ENCODE data around the gene SLC25A13.
"Not testable (repeated sequence)": the region's sequence is repeated elsewhere in the genome, so short reads cannot be mapped to it uniquely, and the experiment has no call there.

Gene SLC25A13

DNA sequence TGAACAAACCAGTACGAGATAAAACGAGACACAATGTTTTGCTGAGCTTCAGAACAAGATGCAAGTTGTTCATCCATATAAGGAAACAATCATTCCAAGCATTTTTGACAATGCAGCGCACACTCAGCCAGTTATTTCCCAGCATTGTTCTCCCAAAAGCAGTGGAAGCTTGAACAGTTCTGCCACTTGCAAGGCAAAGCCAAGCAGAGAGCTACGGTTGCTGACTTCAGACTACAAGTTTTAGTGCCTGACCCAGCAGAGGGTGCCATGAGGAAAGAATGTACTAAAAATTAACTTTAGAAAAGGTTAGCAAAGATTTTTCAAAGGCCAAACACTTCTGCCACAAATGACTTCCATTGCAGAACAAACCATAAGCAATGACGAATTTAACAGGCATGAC lies 152.5 kb downstream of the SLC25A13 start:
- Histone ChIP-seq H3K36me3 (ENCODE audit: control insufficient read depth in 2 of 2, insufficient read depth in 2 of 2, low read length in 2 of 2) (peaks cover 0 to 3% of the 10 kb centered on the region in 2 donors), H3K4me1 (ENCODE audit: control insufficient read depth, insufficient read depth, low read length) (no peaks in the 10 kb centered on the region), H3K9me3 (ENCODE audit: control insufficient read depth in 2 of 2, low read length in 2 of 2) (no peaks in the 10 kb centered on the region), H3K27me3 (ENCODE audit: control insufficient read depth in 1 of 2, insufficient read depth in 2 of 2, low read length in 2 of 2) (no peaks in the 10 kb centered on the region), H3K4me3 (ENCODE audit: low read length in 2 of 2) (no peak overlapping the region), H3K27ac (ENCODE audit: low read length) (no peak overlapping the region), H3K9ac (ENCODE audit: low read length in 2 of 2) (no peak overlapping the region)

DNA sequence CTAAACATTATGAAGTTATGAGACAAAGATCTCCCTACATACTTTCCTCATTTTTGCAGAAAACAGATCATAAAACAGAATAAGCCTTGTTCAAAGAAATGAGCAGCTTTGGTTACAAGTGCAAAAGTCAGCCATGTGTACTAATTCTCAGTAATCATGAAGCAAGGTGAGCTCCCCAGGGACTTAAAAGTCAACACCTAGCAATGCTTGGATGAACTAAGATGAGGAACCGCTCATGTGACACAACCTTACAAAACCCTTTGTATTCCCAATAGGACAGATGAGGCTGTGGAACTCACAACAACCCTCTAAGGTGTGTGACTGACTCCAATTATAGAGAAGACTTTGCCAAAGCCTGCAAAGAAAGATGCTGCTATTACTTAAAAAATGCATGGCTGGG lies 154.5 kb downstream of the SLC25A13 start:
- H3K36me3 ChIP-seq (ENCODE audit: control insufficient read depth in 2 of 2, insufficient read depth in 2 of 2, low read length in 2 of 2): peaks cover 3 to 4% of the 10 kb centered on the region in 2 donors
- H3K27ac ChIP-seq (ENCODE audit: low read length): no peak overlapping the region
- H3K9ac ChIP-seq (ENCODE audit: low read length in 2 of 2): no peak overlapping the region
- H3K4me3 ChIP-seq (ENCODE audit: low read length in 2 of 2): no peak overlapping the region
- no peaks in the 10 kb centered on the region for H3K9me3 ChIP-seq (ENCODE audit: control insufficient read depth in 2 of 2, low read length in 2 of 2)
- no peaks in the 10 kb centered on the region for H3K27me3 ChIP-seq (ENCODE audit: control insufficient read depth in 1 of 2, insufficient read depth in 2 of 2, low read length in 2 of 2)
- H3K4me1 ChIP-seq (ENCODE audit: control insufficient read depth, insufficient read depth, low read length): no peaks in the 10 kb centered on the region

DNA sequence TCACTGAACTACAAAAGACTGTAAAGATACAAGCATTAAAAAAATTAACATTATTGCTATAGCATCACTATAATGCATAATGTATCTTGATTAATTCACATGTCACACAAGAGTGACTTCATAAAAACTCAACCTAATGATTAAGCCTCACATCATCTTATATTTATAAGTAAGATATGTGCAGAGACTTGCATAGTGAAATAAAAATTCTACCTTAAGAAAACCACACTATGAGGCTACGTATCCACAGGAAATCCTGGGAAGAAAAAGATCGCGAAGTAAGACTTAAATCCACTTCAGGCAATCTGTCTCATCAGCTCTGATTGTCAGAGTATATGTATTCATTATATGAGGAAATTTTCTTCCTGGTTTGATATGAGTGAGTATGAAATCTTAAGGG lies 160.0 kb downstream of the SLC25A13 start:
- peaks cover 0 to 4% of the 10 kb centered on the region in 2 donors for H3K36me3 ChIP-seq (ENCODE audit: control insufficient read depth in 2 of 2, insufficient read depth in 2 of 2, low read length in 2 of 2)
- H3K27ac ChIP-seq (ENCODE audit: low read length): no peak overlapping the region
- no peak overlapping the region for H3K4me3 ChIP-seq (ENCODE audit: low read length in 2 of 2)
- H3K9me3 ChIP-seq (ENCODE audit: control insufficient read depth in 2 of 2, low read length in 2 of 2): no peaks in the 10 kb centered on the region
- no peak overlapping the region for H3K9ac ChIP-seq (ENCODE audit: low read length in 2 of 2)
- H3K27me3 ChIP-seq (ENCODE audit: control insufficient read depth in 1 of 2, insufficient read depth in 2 of 2, low read length in 2 of 2): no peaks in the 10 kb centered on the region
- H3K4me1 ChIP-seq (ENCODE audit: control insufficient read depth, insufficient read depth, low read length): no peaks in the 10 kb centered on the region

DNA sequence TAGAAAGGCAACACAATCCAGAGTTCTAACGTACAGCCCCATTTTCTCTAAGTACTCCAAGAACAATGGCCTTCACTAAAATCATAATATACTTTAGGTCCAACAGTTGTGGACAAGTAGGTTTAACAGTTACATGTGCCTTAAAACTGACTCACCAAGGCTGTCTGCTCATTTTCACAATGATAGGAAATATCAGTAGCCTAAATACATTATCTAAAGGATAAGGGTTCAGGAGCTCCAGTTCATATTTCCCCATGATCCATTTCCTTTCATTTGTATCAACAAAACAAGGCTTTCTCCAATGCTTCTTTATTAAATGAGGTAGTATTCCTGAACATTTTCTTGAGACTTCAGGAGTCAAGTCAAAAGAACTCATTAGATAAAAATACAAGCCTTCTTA lies 164.0 kb downstream of the SLC25A13 start:
- no peaks in the 10 kb centered on the region for H3K4me1 ChIP-seq (ENCODE audit: control insufficient read depth, insufficient read depth, low read length)
- H3K9ac ChIP-seq (ENCODE audit: low read length in 2 of 2): no peak overlapping the region
- H3K4me3 ChIP-seq (ENCODE audit: low read length in 2 of 2): no peak overlapping the region
- peaks cover 3 to 4% of the 10 kb centered on the region in 2 donors for H3K36me3 ChIP-seq (ENCODE audit: control insufficient read depth in 2 of 2, insufficient read depth in 2 of 2, low read length in 2 of 2)
- no peak overlapping the region for H3K27ac ChIP-seq (ENCODE audit: low read length)
- no peaks in the 10 kb centered on the region for H3K27me3 ChIP-seq (ENCODE audit: control insufficient read depth in 1 of 2, insufficient read depth in 2 of 2, low read length in 2 of 2)
- no peaks in the 10 kb centered on the region for H3K9me3 ChIP-seq (ENCODE audit: control insufficient read depth in 2 of 2, low read length in 2 of 2)

DNA sequence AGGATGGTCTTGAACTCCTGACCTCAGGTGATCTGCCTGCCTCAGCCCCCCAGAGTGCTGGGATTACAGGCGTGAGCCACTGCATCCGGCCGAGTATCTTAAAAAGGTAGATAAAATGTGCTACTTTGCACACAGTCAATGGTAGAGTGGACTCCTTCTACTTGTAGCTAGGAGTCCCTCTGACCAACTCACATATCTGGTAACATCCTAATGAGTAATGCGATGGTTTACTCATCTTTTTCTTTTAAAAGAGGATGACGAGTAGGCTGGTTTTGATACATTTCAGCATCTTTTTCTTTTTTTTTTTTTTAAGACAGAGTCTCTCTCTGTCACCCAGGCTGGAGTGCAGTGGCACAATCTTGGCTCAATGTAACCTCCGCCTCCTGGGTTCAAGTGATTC lies 167.4 kb downstream of the SLC25A13 start:
- H3K36me3 ChIP-seq (ENCODE audit: control insufficient read depth in 2 of 2, insufficient read depth in 2 of 2, low read length in 2 of 2); H3K9me3 ChIP-seq (ENCODE audit: control insufficient read depth in 2 of 2, low read length in 2 of 2); H3K4me1 ChIP-seq (ENCODE audit: control insufficient read depth, insufficient read depth, low read length); H3K27me3 ChIP-seq (ENCODE audit: control insufficient read depth in 1 of 2, insufficient read depth in 2 of 2, low read length in 2 of 2); H3K9ac ChIP-seq (ENCODE audit: low read length in 2 of 2); H3K4me3 ChIP-seq (ENCODE audit: low read length in 2 of 2); H3K27ac ChIP-seq (ENCODE audit: low read length): not testable (repeated sequence)

DNA sequence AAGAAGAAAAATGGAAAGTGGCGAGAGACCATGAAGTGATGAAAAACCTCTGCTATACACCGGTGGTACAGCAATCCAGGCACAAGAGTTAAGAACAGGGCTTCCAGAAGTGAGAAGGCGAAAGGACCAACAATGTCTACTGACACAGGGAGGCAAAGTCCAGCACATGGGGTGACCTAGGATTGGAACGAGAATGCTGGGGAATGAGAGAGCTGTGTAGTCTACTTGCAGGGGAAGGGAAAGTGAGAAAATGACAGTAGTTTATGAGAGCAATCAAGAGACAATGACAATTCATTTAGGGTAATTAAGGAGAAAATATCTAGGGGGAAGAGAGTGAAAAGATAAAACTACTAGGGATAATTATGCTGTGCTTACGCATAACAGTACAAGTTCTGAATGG lies 169.2 kb downstream of the SLC25A13 start:
- H3K4me1 ChIP-seq (ENCODE audit: control insufficient read depth, insufficient read depth, low read length): no peaks in the 10 kb centered on the region
- H3K4me3 ChIP-seq (ENCODE audit: low read length in 2 of 2): no peak overlapping the region
- no peak overlapping the region for H3K9ac ChIP-seq (ENCODE audit: low read length in 2 of 2)
- no peaks in the 10 kb centered on the region for H3K9me3 ChIP-seq (ENCODE audit: control insufficient read depth in 2 of 2, low read length in 2 of 2)
- no peaks in the 10 kb centered on the region for H3K27me3 ChIP-seq (ENCODE audit: control insufficient read depth in 1 of 2, insufficient read depth in 2 of 2, low read length in 2 of 2)
- H3K36me3 ChIP-seq (ENCODE audit: control insufficient read depth in 2 of 2, insufficient read depth in 2 of 2, low read length in 2 of 2): peaks cover 4% of the 10 kb centered on the region in 2 donors
- no peak overlapping the region for H3K27ac ChIP-seq (ENCODE audit: low read length)

DNA sequence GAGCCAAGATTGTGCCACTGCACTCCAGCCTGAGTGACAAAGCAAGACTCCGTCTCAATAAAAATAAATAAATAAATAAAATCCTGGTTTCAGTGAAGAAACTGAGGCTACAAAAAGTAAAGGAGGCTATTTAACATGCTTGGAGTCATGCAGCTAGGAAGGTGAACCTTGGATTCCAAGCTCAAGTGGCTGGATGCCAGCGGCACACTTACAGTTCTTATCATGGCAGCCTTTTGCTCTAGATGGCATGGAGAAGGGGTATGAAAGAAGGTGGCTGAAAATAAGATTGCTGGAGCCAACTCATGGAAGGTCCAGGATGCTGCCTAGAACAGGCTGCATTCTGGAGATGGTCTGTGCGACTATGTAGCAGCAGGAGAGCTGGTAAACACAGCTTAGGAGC lies 170.0 kb downstream of the SLC25A13 start:
- peaks cover 4% of the 10 kb centered on the region in 2 donors for H3K36me3 ChIP-seq (ENCODE audit: control insufficient read depth in 2 of 2, insufficient read depth in 2 of 2, low read length in 2 of 2)
- no peak overlapping the region for H3K9ac ChIP-seq (ENCODE audit: low read length in 2 of 2)
- H3K4me3 ChIP-seq (ENCODE audit: low read length in 2 of 2): no peak overlapping the region
- H3K9me3 ChIP-seq (ENCODE audit: control insufficient read depth in 2 of 2, low read length in 2 of 2): no peaks in the 10 kb centered on the region
- H3K27me3 ChIP-seq (ENCODE audit: control insufficient read depth in 1 of 2, insufficient read depth in 2 of 2, low read length in 2 of 2): no peaks in the 10 kb centered on the region
- no peak overlapping the region for H3K27ac ChIP-seq (ENCODE audit: low read length)
- no peaks in the 10 kb centered on the region for H3K4me1 ChIP-seq (ENCODE audit: control insufficient read depth, insufficient read depth, low read length)

DNA sequence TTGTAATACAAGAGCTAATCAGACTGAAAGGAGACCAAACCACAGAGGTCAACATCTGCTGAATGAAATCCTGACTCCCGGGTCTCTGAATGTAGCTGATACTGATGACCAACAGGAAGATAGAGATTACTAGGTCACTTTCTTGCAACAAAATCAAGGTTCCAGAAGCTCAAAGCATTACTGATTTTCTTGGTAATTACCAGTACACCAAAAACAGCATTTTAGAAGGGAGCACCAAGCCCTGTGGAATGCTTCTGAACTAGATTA lies 177.7 kb downstream of the SLC25A13 start:
- Histone ChIP-seq H3K27me3 (ENCODE audit: control insufficient read depth in 1 of 2, insufficient read depth in 2 of 2, low read length in 2 of 2) (no peaks in the 10 kb centered on the region), H3K4me1 (ENCODE audit: control insufficient read depth, insufficient read depth, low read length) (no peaks in the 10 kb centered on the region), H3K9ac (ENCODE audit: low read length in 2 of 2) (no peak overlapping the region), H3K9me3 (ENCODE audit: control insufficient read depth in 2 of 2, low read length in 2 of 2) (no peaks in the 10 kb centered on the region), H3K4me3 (ENCODE audit: low read length in 2 of 2) (no peak overlapping the region), H3K27ac (ENCODE audit: low read length) (no peak overlapping the region), H3K36me3 (ENCODE audit: control insufficient read depth in 2 of 2, insufficient read depth in 2 of 2, low read length in 2 of 2) (peaks cover 0 to 4% of the 10 kb centered on the region in 2 donors)

DNA sequence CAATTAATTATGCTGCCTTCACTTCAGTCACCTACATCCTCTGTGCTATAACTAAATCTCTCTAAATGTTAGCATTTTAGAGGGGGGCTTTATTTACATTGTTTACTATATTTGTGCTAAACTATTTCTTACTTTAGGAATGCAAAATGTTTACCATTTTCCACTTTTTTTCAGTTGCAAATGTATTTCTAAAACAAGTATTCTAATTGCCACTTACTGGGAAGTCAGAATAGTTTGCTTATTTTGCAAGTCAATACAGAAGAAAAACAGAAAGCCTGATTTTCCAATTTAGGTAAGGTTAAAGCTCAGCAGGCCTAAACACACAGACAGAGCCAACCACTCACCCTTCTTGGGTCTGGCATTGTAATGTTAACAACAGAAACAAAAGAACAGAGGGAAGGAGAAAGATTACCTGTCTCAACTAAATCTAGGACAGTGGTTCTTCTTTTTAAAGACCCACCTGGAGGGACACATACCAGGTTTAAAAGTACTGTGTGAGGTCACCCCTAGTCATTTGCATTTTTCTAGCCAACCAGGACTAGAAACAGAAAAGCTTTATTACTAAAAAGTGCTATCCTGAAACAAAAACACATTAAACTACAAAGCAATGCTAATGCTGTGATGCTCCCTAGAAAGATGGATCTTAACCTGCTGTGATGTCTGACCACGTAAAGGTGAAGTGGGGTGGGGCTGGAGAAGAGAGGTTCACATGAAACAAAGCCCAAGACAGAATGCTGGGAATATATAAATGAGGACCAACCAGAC lies 178.2 kb downstream of the SLC25A13 start:
- H3K9me3 ChIP-seq (ENCODE audit: control insufficient read depth in 2 of 2, low read length in 2 of 2): no peaks in the 10 kb centered on the region
- peaks cover 0 to 4% of the 10 kb centered on the region in 2 donors for H3K36me3 ChIP-seq (ENCODE audit: control insufficient read depth in 2 of 2, insufficient read depth in 2 of 2, low read length in 2 of 2)
- no peak overlapping the region for H3K9ac ChIP-seq (ENCODE audit: low read length in 2 of 2)
- no peaks in the 10 kb centered on the region for H3K27me3 ChIP-seq (ENCODE audit: control insufficient read depth in 1 of 2, insufficient read depth in 2 of 2, low read length in 2 of 2)
- H3K4me1 ChIP-seq (ENCODE audit: control insufficient read depth, insufficient read depth, low read length): no peaks in the 10 kb centered on the region
- no peak overlapping the region for H3K4me3 ChIP-seq (ENCODE audit: low read length in 2 of 2)
- no peak overlapping the region for H3K27ac ChIP-seq (ENCODE audit: low read length)

DNA sequence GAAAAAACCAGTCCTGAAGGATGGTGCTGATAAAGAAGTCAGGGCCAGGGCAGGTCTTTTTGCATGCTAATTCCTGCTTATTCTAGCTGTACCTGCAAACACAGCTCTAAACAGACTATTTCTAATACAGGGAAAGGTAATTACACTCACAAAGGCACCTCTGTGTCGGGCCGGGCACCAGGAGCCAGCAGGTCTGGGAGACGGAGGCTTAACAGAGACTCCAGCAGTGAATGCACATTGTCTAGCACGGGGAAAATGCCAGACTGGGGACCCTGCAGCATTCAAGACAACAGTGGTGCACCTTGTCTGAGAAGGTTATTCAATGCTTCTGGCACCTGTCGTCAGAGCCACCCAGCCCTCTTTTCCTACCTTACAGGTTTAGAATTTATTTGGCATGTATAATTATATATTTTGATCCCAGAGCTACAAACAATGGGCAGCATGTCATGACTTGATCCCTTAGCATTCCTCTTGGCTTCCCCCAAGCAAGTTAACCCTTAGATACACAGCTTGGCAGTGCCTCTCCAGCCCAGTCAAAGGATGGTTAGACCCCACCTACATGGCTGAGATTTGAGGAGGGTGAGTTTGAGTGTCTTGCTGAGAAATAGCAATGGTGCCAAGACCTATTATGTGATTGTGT lies 185.2 kb downstream of the SLC25A13 start:
- H3K4me3 ChIP-seq (ENCODE audit: low read length in 2 of 2): no peak overlapping the region
- H3K4me1 ChIP-seq (ENCODE audit: control insufficient read depth, insufficient read depth, low read length): no peaks in the 10 kb centered on the region
- H3K9ac ChIP-seq (ENCODE audit: low read length in 2 of 2): no peak overlapping the region
- peaks cover 0 to 7% of the 10 kb centered on the region in 2 donors for H3K36me3 ChIP-seq (ENCODE audit: control insufficient read depth in 2 of 2, insufficient read depth in 2 of 2, low read length in 2 of 2)
- no peak overlapping the region for H3K27ac ChIP-seq (ENCODE audit: low read length)
- H3K9me3 ChIP-seq (ENCODE audit: control insufficient read depth in 2 of 2, low read length in 2 of 2): no peaks in the 10 kb centered on the region
- no peaks in the 10 kb centered on the region for H3K27me3 ChIP-seq (ENCODE audit: control insufficient read depth in 1 of 2, insufficient read depth in 2 of 2, low read length in 2 of 2)

DNA sequence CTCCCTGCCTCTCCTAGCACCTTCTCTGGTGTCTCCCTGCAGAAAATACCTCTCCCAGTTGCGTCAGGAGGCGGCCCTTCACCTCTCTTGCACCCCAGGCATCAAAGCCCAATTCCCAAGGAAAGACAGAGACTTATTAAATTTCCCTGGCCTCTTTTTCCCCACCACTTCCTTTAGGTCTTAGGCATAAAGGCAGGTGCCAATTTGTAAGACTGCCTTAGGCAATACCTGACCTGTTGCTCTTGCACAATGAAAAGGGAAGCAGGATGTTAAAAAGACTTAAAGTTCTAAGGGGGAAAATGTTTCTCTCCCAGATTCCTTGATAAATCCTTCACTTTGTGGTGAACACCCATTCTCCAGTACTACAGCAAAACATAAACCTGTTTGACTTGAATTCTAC lies 186.7 kb downstream of the SLC25A13 start:
- H3K4me3 ChIP-seq (ENCODE audit: low read length in 2 of 2): no peak overlapping the region
- H3K9me3 ChIP-seq (ENCODE audit: control insufficient read depth in 2 of 2, low read length in 2 of 2): no peaks in the 10 kb centered on the region
- H3K4me1 ChIP-seq (ENCODE audit: control insufficient read depth, insufficient read depth, low read length): no peaks in the 10 kb centered on the region
- peaks cover 2 to 3% of the 10 kb centered on the region in 2 donors for H3K36me3 ChIP-seq (ENCODE audit: control insufficient read depth in 2 of 2, insufficient read depth in 2 of 2, low read length in 2 of 2)
- no peak overlapping the region for H3K9ac ChIP-seq (ENCODE audit: low read length in 2 of 2)
- H3K27ac ChIP-seq (ENCODE audit: low read length): no peak overlapping the region
- no peaks in the 10 kb centered on the region for H3K27me3 ChIP-seq (ENCODE audit: control insufficient read depth in 1 of 2, insufficient read depth in 2 of 2, low read length in 2 of 2)
